ENCODE results near the gene TCF4.

DNA sequence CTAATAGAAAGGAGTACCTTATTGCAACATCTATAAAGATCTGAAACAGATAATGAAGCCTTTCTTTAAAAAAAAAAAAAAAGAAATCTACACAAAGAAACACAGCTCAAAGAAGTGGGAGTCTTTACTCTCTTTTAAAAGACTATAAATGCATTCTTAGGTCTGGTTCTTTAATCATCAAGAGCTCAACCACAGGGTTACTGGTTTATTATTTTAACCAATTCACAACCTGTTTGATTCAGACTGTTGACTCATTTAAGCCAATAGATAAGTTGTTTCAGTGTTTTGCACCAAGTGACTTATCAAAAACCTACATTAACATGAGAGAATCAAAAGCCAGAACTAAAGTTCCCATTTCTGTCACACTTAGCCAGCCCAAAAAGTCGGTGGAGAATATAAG, 93.1 kb downstream of the TCF4 start:
- no peak for TF ChIP-seq POLR2AphosphoS5 (IDR thresholded peaks at IDR 0.05)
- TF ChIP-seq, protein P1, sequence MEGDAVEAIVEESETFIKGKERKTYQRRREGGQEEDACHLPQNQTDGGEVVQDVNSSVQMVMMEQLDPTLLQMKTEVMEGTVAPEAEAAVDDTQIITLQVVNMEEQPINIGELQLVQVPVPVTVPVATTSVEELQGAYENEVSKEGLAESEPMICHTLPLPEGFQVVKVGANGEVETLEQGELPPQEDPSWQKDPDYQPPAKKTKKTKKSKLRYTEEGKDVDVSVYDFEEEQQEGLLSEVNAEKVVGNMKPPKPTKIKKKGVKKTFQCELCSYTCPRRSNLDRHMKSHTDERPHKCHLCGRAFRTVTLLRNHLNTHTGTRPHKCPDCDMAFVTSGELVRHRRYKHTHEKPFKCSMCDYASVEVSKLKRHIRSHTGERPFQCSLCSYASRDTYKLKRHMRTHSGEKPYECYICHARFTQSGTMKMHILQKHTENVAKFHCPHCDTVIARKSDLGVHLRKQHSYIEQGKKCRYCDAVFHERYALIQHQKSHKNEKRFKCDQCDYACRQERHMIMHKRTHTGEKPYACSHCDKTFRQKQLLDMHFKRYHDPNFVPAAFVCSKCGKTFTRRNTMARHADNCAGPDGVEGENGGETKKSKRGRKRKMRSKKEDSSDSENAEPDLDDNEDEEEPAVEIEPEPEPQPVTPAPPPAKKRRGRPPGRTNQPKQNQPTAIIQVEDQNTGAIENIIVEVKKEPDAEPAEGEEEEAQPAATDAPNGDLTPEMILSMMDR (IDR thresholded peaks at IDR 0.05): no peak
- no peak for TF ChIP-seq POLR2A (IDR thresholded peaks at IDR 0.05)
- no peak for TF ChIP-seq EP300 (IDR thresholded peaks at IDR 0.05)

Data from stomach (tissue), 4 donors.